HepG2 (cell line): ENCODE results near the gene RASSF4. TPM values are rescaled to one million over a fixed set of nuclear protein-coding genes. Genes with fewer than 3 reads are reported as not detected.

Experiments
- CEBPG ChIP-seq: IDR thresholded peaks from 2 replicates; pipeline ENCODE4 v1.6.1; 2016
- HDAC1 ChIP-seq: sonication (generic); formaldehyde crosslinking; IDR thresholded peaks from 2 replicates; pipeline ENCODE4 v1.5.1; 2020; ENCODE audit warnings: mild to moderate bottlenecking, missing genetic modification reagents
- MBNL3 ChIP-seq: fragments of 250-450 bp; sonication (Bioruptor Pico); conservative IDR thresholded peaks from 2 replicates; pipeline ENCODE4 v1.8.0; 2022; ENCODE audit warnings: mild to moderate bottlenecking, inconsistent platforms
- MLXIP ChIP-seq: sonication (generic); formaldehyde crosslinking; IDR thresholded peaks from 2 replicates; pipeline ENCODE4 v1.9.0; 2021; ENCODE audit warnings: missing genetic modification reagents, borderline replicate concordance
- SALL1 ChIP-seq: sonication (generic); formaldehyde crosslinking; IDR thresholded peaks from 2 replicates; pipeline ENCODE4 v1.8.0; 2022; ENCODE audit warnings: mild to moderate bottlenecking, missing genetic modification reagents
- STAG1 ChIP-seq: sonication (generic); formaldehyde crosslinking; IDR thresholded peaks from 2 replicates; pipeline ENCODE4 v1.4.0; 2020; ENCODE audit warnings: missing genetic modification reagents
- ZNF318 ChIP-seq: sonication (generic); formaldehyde crosslinking; IDR thresholded peaks from 2 replicates; pipeline ENCODE4 v1.4.0; 2020; ENCODE audit warnings: mild to moderate bottlenecking, missing genetic modification reagents
- ZNF512 ChIP-seq: sonication (generic); formaldehyde crosslinking; IDR thresholded peaks from 2 replicates; pipeline ENCODE4 v1.4.0; 2020; ENCODE audit warnings: mild to moderate bottlenecking, missing genetic modification reagents
- ZNF614 ChIP-seq: IDR thresholded peaks from 2 replicates; pipeline ENCODE4 v1.6.1; 2018; ENCODE audit warnings: missing biosample characterization, missing genetic modification reagents, inconsistent platforms, borderline replicate concordance
- polyA plus RNA-seq, 8 experiments: library from polyadenylated mRNA; depleted of rRNA in 3 of 8; stranded (reverse) in 7 of 8; unstranded in 1 of 8; fragments of >200 nt; fragmentation: Illumina TruSeq in 4 of 8; extraction: Trizol in 4 of 8; gene quantifications; 2 replicates each; pipeline versions ENCODE4 v1.2.1 to v1.2.3, GENCODE V29; 2011 to 2016; ENCODE audit warnings: low read depth in 4 of 8, missing spikeins in 1 of 8, mixed read lengths in 1 of 8; ENCODE audit not compliant: insufficient read depth in 1 of 8
- total RNA-seq, 5 experiments: library from RNA; depleted of rRNA; stranded (reverse); fragments of >200 nt; fragmentation: Illumina TruSeq; extraction: Trizol; gene quantifications; 2 replicates each; pipeline ENCODE4 v1.2.3, GENCODE V29; 2016; ENCODE audit warnings: low read depth in 1 of 5
- TF ChIP-seq, protein P1 (sequence below): sonication (generic); formaldehyde crosslinking; IDR thresholded peaks from 2 replicates; pipeline ENCODE4 v1.5.0; 2020; ENCODE audit warnings: mild to moderate bottlenecking, missing genetic modification reagents, moderate library complexity

RASSF4 gene
- total and polyA plus RNA-seq, 2 of the 13 experiments (the other 11 are each of a cell fraction or from before 2014, with no cell fraction given), result 34.0 to 51.7 TPM

DNA sequence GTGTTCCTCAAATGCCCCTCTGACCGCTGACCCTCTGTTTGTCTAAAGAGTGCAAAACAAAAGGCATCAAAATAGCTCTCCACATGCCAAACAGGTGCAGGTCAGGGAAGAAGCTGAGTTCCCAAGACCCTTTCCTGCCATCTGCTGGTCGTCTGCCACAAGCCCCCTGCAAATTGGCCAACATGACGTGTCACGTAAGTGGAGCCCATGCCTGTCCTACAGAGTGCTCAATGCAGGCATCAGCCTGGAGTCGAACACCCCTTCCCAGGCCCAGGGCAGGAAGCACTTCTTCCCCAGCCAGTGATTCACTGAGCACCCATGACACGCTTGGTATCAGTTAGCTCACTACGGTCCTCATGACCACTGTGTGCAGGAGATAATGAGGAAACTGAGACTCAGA, 34.4 kb upstream of the RASSF4 start (continued):
- no peak for TF ChIP-seq ZNF318 (CRISPR knock-in tag)
- TF ChIP-seq SALL1 (CRISPR knock-in tag), result peak; percentile 32; the same call in 1 of the 2 replicates
- no peak for TF ChIP-seq ZNF614 (CRISPR knock-in tag)
- no peak for TF ChIP-seq MBNL3 (CRISPR knock-in tag)
- TF ChIP-seq HDAC1, result no peak
- TF ChIP-seq MLXIP (CRISPR knock-in tag), result no peak
- peak; percentile 69 for TF ChIP-seq CEBPG (CRISPR knock-in tag)
- TF ChIP-seq, protein P1, sequence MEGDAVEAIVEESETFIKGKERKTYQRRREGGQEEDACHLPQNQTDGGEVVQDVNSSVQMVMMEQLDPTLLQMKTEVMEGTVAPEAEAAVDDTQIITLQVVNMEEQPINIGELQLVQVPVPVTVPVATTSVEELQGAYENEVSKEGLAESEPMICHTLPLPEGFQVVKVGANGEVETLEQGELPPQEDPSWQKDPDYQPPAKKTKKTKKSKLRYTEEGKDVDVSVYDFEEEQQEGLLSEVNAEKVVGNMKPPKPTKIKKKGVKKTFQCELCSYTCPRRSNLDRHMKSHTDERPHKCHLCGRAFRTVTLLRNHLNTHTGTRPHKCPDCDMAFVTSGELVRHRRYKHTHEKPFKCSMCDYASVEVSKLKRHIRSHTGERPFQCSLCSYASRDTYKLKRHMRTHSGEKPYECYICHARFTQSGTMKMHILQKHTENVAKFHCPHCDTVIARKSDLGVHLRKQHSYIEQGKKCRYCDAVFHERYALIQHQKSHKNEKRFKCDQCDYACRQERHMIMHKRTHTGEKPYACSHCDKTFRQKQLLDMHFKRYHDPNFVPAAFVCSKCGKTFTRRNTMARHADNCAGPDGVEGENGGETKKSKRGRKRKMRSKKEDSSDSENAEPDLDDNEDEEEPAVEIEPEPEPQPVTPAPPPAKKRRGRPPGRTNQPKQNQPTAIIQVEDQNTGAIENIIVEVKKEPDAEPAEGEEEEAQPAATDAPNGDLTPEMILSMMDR (CRISPR knock-in tag), result peak; percentile 86
- peak; percentile 74 for TF ChIP-seq STAG1 (CRISPR knock-in tag)
- no peak for TF ChIP-seq ZNF512 (CRISPR knock-in tag)
